LHCN-M2 (cell line): Measurements from ENCODE around the gene IFT172. TPM values are rescaled to one million over a fixed set of nuclear protein-coding genes. Genes with fewer than 3 reads are reported as not detected.

Experiments
- DNase-seq: peaks from one replicate; pipeline ENCODE4 v3.0.0-alpha.2; 2012; ENCODE audit warnings: low read depth
- total RNA-seq: library from RNA; depleted of rRNA; stranded (reverse); fragments of >200 nt; gene quantifications from 2 replicates; pipeline ENCODE4 v1.2.3, GENCODE V29; 2014; rRNA removed

IFT172 gene
- total RNA-seq, 1 experiment from 2014 or later, result 7.4 TPM

GRCh38 chr2:27422958-27423357 is 66.6 kb downstream of the IFT172 start:
- no peak for DNase-seq

GRCh38 chr2:27421660-27422250 is 67.8 kb downstream of the IFT172 start:
- DNase-seq, result no peak

GRCh38 chr2:27420996-27421395 is 68.5 kb downstream of the IFT172 start:
- DNase-seq, result no peak

- DNase-seq, result no peak
These were observed 73.4 kb downstream of the IFT172 start for GRCh38 chr2:27416151-27416550.

GRCh38 chr2:27412419-27413152 is 77.0 kb downstream of the IFT172 start:
- no peak for DNase-seq

GRCh38 chr2:27409321-27410073 is 80.0 kb downstream of the IFT172 start, which contains the start of gene PPM1G:
PPM1G (minus strand) TSS chr2:27409591; CDS start chr2:27409422, 169 bp downstream.
- DNase-seq, result peak; percentile 88

- DNase-seq, result peak; percentile 21
These were observed 80.8 kb downstream of the IFT172 start for GRCh38 chr2:27408601-27409320.

- peak; percentile 63 for DNase-seq
These were observed 81.6 kb downstream of the IFT172 start for GRCh38 chr2:27407798-27408491.

GRCh38 chr2:27400348-27401135 is 89.0 kb downstream of the IFT172 start:
- peak; percentile 82 for DNase-seq

GRCh38 chr2:27398962-27399361 is 90.6 kb downstream of the IFT172 start:
- no peak for DNase-seq

Other genes starting within 250 kb of the IFT172 start
- 0.63 TPM in 1 of 2 replicates, not detected in the other for gene SLC30A3, start 226.7 kb downstream of the IFT172 start, total RNA-seq
- gene DNAJC5G, start 214.3 kb downstream of the IFT172 start, total RNA-seq, result not detected in 2 replicates
- gene TRIM54, start 207.3 kb downstream of the IFT172 start, total RNA-seq, result 0.11 TPM in 1 of 2 replicates, not detected in the other
- 1.2 and 2.2 TPM in 2 replicates for gene UCN, start 181.3 kb downstream of the IFT172 start, total RNA-seq
- 81.4 and 113 TPM in 2 replicates for gene MPV17, start 166.6 kb downstream of the IFT172 start, total RNA-seq
- gene GTF3C2, start 133.0 kb downstream of the IFT172 start, total RNA-seq, result 42.3 and 43.5 TPM in 2 replicates
- 33.4 and 40.1 TPM in 2 replicates for gene EIF2B4, start 119.4 kb downstream of the IFT172 start, total RNA-seq
- gene SNX17, start 119.1 kb downstream of the IFT172 start, total RNA-seq, result 176 and 181 TPM in 2 replicates
- 12.7 and 16.5 TPM in 2 replicates for gene ZNF513, start 109.0 kb downstream of the IFT172 start, total RNA-seq
- 117 and 120 TPM in 2 replicates for gene PPM1G, start 80.2 kb downstream of the IFT172 start, total RNA-seq
- 130 and 140 TPM in 2 replicates for gene NRBP1, start 61.1 kb downstream of the IFT172 start, total RNA-seq
- gene KRTCAP3, start 47.4 kb downstream of the IFT172 start, total RNA-seq, result 0.46 TPM in 1 of 2 replicates, not detected in the other
- 25.9 and 29.0 TPM in 2 replicates for gene FNDC4, start 5.5 kb upstream of the IFT172 start, total RNA-seq
- 0.11 and 0.32 TPM in 2 replicates for gene GCKR, start 7.1 kb upstream of the IFT172 start, total RNA-seq
- 36.0 and 41.6 TPM in 2 replicates for gene ZNF512, start 93.3 kb upstream of the IFT172 start, total RNA-seq
- gene CCDC121, start 139.3 kb upstream of the IFT172 start, total RNA-seq, result 2.2 and 2.9 TPM in 2 replicates
- gene GPN1, start 139.3 kb upstream of the IFT172 start, total RNA-seq, result 46.9 and 52.0 TPM in 2 replicates
- gene SUPT7L, start 173.9 kb upstream of the IFT172 start, total RNA-seq, result 19.8 and 26.4 TPM in 2 replicates
- 30.5 and 35.3 TPM in 2 replicates for gene SLC4A1AP, start 174.1 kb upstream of the IFT172 start, total RNA-seq